ENCODE data around the gene PRKG1. TPM values are rescaled to one million over a fixed set of nuclear protein-coding genes. Genes with fewer than 3 reads are reported as not detected.

Gene PRKG1
- total RNA-seq, 4 donors from 2014 or later = 0.63 to 4.3 (median 2.1) TPM

DNA sequence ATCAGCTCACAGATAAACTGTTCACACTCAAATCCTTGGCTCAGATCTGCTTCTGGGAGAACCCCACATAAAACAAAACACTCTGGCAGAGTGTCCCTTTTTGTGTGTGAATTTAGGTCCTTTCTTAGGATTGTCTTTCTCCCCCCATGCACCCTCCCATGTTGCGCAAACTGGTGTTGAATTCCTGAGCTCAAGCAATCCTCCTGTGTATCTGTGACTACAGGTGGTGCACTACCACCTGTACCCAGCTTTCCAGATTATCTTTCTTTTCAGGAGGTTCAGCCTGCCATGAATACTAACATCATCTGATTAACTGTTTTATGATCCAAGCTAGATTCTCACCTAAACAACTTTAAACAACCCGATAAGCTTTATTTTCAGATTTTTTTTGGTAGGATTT lies 802.7 kb downstream of the PRKG1 start:
- no peak overlapping the region for H3K4me3 ChIP-seq (ENCODE audit: low read depth, poor library complexity, severe bottlenecking)
- WGBS, 2 donors = 93 to 97% methylated on average over 2 of the region's 2 CpGs
- DNase-seq (ENCODE audit: low spot score in 2 of 2) = no peak
- TF ChIP-seq POLR2A (IDR thresholded peaks at IDR 0.05) = no peak
- TF ChIP-seq CTCF (IDR thresholded peaks at IDR 0.05) = no peak
- intact Hi-C loops (cut with DNase I; ENCODE audit: low total_unique reads) = no loop called here

- TF ChIP-seq POLR2A (IDR thresholded peaks at IDR 0.05) (no peak), CTCF (IDR thresholded peaks at IDR 0.05) (no peak)
- DNase-seq (ENCODE audit: low spot score in 2 of 2) = no peak
- intact Hi-C loops (cut with DNase I; ENCODE audit: low total_unique reads) = no loop called here
- 90 to 91% methylated on average over 1 of the region's 1 CpG for WGBS, 2 donors
- H3K4me3 ChIP-seq (ENCODE audit: low read depth, poor library complexity, severe bottlenecking) = no peak overlapping the region
Observed at GRCh38 chr10:51877636-51878035, 803.3 kb downstream of the PRKG1 start.

DNA sequence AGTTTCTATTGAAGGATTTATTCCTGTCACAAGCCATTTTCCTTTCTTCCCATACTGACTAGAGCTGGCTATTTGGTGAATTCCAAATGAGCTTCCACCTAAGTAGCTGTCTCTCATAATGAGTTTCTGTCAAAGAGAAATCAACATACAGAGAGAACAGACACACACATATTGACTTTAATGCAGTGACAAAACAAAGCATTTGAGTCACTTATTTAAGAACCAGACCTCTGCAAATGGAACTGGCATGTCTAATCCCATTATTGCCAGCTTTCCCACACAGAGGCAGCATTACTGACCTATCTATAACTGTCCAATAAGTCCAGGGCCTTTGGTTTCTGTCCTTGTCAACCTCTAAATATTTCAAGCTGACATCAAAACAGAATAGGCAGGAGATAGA lies 804.4 kb downstream of the PRKG1 start:
- H3K4me3 ChIP-seq (ENCODE audit: low read depth, poor library complexity, severe bottlenecking) = no peak overlapping the region
- no peak for TF ChIP-seq POLR2A (IDR thresholded peaks at IDR 0.05)
- DNase-seq (ENCODE audit: low spot score in 2 of 2) = no peak
- intact Hi-C loops (cut with DNase I; ENCODE audit: low total_unique reads) = no loop called here

GRCh38 chr10:51879238-51879637 lies 805.0 kb downstream of the PRKG1 start:
- TF ChIP-seq CTCF (IDR thresholded peaks at IDR 0.05) = no peak
- peak in 1 of 2 donors; percentile 27 for DNase-seq (ENCODE audit: low spot score in 2 of 2)
- intact Hi-C loops (cut with DNase I; ENCODE audit: low total_unique reads) = no loop called here
- 0 to 7% methylated on average over 1 of the region's 1 CpG for WGBS, 2 donors
- H3K4me3 ChIP-seq (ENCODE audit: low read depth, poor library complexity, severe bottlenecking) = no peak overlapping the region

GRCh38 chr10:51881213-51881612 lies 806.9 kb downstream of the PRKG1 start:
- no peak for DNase-seq (ENCODE audit: low spot score in 2 of 2)
- no peak overlapping the region for H3K4me3 ChIP-seq (ENCODE audit: low read depth, poor library complexity, severe bottlenecking)
- no peak for TF ChIP-seq POLR2A (IDR thresholded peaks at IDR 0.05)
- TF ChIP-seq CTCF (IDR thresholded peaks at IDR 0.05) = no peak
- intact Hi-C loops (cut with DNase I; ENCODE audit: low total_unique reads) = no loop called here

GRCh38 chr10:51886438-51887068 lies 812.3 kb downstream of the PRKG1 start:
- intact Hi-C loops (cut with DNase I; ENCODE audit: low total_unique reads) = no loop called here
- H3K4me3 ChIP-seq (ENCODE audit: low read depth, poor library complexity, severe bottlenecking) = no peak overlapping the region
- no peak for TF ChIP-seq CTCF (IDR thresholded peaks at IDR 0.05)
- no peak for TF ChIP-seq POLR2A (IDR thresholded peaks at IDR 0.05)
- no peak for DNase-seq (ENCODE audit: low spot score in 2 of 2)
- WGBS, 2 donors = 47 to 56% methylated on average over 4 of the region's 4 CpGs
